Measurements from ENCODE around the gene PAIP1.

GRCh38 chr5:43514471-43514815, 42.4 kb downstream of the PAIP1 start:
- no peak for TF ChIP-seq EZH2 (IDR thresholded peaks at IDR 0.05; ENCODE audit: borderline replicate concordance, low read depth, low read length, severe bottlenecking)
- TF ChIP-seq CTCF (IDR thresholded peaks at IDR 0.05; ENCODE audit: extremely low read depth in 1 of 2, insufficient read depth in 1 of 2, low read depth in 1 of 2, low read length in 2 of 2): no peak
- no peak for TF ChIP-seq POLR2AphosphoS5 (IDR thresholded peaks at IDR 0.05; ENCODE audit: insufficient read depth, low read depth, low read length)
